ENCODE measurements around the gene MAP3K20. TPM values are rescaled to one million over a fixed set of nuclear protein-coding genes. Genes with fewer than 3 reads are reported as not detected.

The MAP3K20 gene
- polyA plus RNA-seq, 1 experiment: 74.6 TPM

GRCh38 chr2:173079141-173079540, 3.5 kb downstream of the MAP3K20 start:
- H3K4me3 ChIP-seq (ENCODE audit: low read depth, low read length): no peak overlapping the region
- TF ChIP-seq, protein P1, sequence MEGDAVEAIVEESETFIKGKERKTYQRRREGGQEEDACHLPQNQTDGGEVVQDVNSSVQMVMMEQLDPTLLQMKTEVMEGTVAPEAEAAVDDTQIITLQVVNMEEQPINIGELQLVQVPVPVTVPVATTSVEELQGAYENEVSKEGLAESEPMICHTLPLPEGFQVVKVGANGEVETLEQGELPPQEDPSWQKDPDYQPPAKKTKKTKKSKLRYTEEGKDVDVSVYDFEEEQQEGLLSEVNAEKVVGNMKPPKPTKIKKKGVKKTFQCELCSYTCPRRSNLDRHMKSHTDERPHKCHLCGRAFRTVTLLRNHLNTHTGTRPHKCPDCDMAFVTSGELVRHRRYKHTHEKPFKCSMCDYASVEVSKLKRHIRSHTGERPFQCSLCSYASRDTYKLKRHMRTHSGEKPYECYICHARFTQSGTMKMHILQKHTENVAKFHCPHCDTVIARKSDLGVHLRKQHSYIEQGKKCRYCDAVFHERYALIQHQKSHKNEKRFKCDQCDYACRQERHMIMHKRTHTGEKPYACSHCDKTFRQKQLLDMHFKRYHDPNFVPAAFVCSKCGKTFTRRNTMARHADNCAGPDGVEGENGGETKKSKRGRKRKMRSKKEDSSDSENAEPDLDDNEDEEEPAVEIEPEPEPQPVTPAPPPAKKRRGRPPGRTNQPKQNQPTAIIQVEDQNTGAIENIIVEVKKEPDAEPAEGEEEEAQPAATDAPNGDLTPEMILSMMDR (IDR thresholded peaks at IDR 0.05; ENCODE audit: low read depth, low read length): no peak
- no peaks in the 10 kb centered on the region for H3K27me3 ChIP-seq (ENCODE audit: control insufficient read depth, insufficient read depth, low read length)
- no peak overlapping the region for H3K27ac ChIP-seq (ENCODE audit: low read depth, low read length)
- CTCF ChIA-PET: interaction anchor here (0.5 to 4.7 kb wide), 6 partner anchors 52 to 231 kb away, joined by 3 to 31 read pairs (median 5); no protein-coding TSS in a partner anchor
- no peaks in the 10 kb centered on the region for H3K9me3 ChIP-seq (ENCODE audit: control insufficient read depth, insufficient read depth, low read length)
- no peak for DNase-seq (ENCODE audit: low read depth, low spot score)
- POLR2A ChIA-PET: interaction anchor here (0.6 to 2.3 kb wide), 11 partner anchors 9 to 1802 kb away, joined by 3 to 17 read pairs (median 5); no protein-coding TSS in a partner anchor

DNA sequence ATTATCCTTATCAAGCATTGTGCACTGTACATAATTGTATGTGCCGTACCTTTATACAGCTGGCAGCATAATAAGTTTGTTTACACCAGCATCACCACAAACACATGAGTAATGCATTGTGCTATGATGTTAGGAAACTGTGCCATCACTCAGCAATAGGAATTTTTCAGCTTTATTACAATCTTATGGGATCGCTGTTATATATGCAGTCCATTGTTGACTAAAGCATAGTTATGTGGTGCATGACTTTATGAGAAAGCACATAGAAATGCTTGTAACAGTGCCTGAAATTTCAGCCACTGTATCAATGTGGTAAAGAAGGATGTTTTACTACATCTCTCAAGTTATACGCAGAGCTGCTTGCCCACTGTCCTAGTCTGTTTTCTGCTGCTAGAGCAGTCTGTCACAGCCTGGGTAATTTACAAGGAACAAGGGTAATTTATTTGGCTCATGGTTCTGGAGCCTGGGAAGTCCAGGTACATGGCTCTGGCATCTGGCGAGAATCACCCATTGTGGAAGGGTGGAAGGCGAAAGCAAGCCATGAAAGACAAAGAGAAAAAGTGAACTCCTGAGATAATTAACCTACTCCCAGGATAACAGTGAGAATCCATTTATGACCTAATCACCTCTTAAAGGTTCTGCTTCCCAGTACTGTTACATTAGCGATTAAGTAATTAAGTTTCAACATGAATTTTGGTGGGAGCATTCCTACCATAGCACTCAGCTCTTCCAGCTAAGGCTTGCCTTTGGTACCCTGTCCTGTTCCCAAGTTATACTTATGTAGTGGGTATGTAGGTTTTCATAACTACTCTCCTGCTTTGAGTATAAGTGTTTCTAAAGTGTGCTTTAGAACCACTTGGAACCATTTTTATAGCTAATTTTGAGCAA, 4.6 kb downstream of the MAP3K20 start:
- CTCF ChIA-PET: interaction anchor here (1.0 to 4.7 kb wide), 4 partner anchors 53 to 148 kb away, joined by 4 to 31 read pairs (median 10); no protein-coding TSS in a partner anchor
- Histone ChIP-seq H3K4me3 (ENCODE audit: low read depth, low read length) (no peak overlapping the region), H3K27ac (ENCODE audit: low read depth, low read length) (peak overlapping the region; percentile 92), H3K27me3 (ENCODE audit: control insufficient read depth, insufficient read depth, low read length) (no peaks in the 10 kb centered on the region), H3K9me3 (ENCODE audit: control insufficient read depth, insufficient read depth, low read length) (no peaks in the 10 kb centered on the region)
- POLR2A ChIA-PET: interaction anchor here (0.6 to 2.3 kb wide), 15 partner anchors 8 to 1801 kb away, joined by 3 to 17 read pairs (median 4); no protein-coding TSS in a partner anchor
- TF ChIP-seq, protein P1 (IDR thresholded peaks at IDR 0.05; ENCODE audit: low read depth, low read length): no peak
- peak; percentile 89 for DNase-seq (ENCODE audit: low read depth, low spot score)

GRCh38 chr2:173086518-173087213, 11.0 kb downstream of the MAP3K20 start:
- CTCF ChIA-PET: no interaction called here
- no peaks in the 10 kb centered on the region for H3K27me3 ChIP-seq (ENCODE audit: control insufficient read depth, insufficient read depth, low read length)
- peak overlapping the region; percentile 54 for H3K27ac ChIP-seq (ENCODE audit: low read depth, low read length)
- no peak overlapping the region for H3K4me3 ChIP-seq (ENCODE audit: low read depth, low read length)
- DNase-seq (ENCODE audit: low read depth, low spot score): no peak
- POLR2A ChIA-PET: no interaction called here
- TF ChIP-seq, protein P1 (IDR thresholded peaks at IDR 0.05; ENCODE audit: low read depth, low read length): no peak
- H3K9me3 ChIP-seq (ENCODE audit: control insufficient read depth, insufficient read depth, low read length): no peaks in the 10 kb centered on the region

- TF ChIP-seq, protein P1 (IDR thresholded peaks at IDR 0.05; ENCODE audit: low read depth, low read length): no peak
- ChIA-PET POLR2A (no interaction called here), CTCF (no interaction called here)
- no peak overlapping the region for H3K27ac ChIP-seq (ENCODE audit: low read depth, low read length)
- no peak for DNase-seq (ENCODE audit: low read depth, low spot score)
- H3K27me3 ChIP-seq (ENCODE audit: control insufficient read depth, insufficient read depth, low read length): no peaks in the 10 kb centered on the region
- H3K4me3 ChIP-seq (ENCODE audit: low read depth, low read length): no peak overlapping the region
- no peaks in the 10 kb centered on the region for H3K9me3 ChIP-seq (ENCODE audit: control insufficient read depth, insufficient read depth, low read length)
These were observed 11.6 kb downstream of the MAP3K20 start for GRCh38 chr2:173087214-173087581.

Measured in AG04450 (cell line).